Mucosa of stomach (tissue), 1 donor: ENCODE measurements around the gene ABCC3.

Experiments
- H3K27me3 ChIP-seq: one replicate; pipeline ENCODE4 v1.7.0; 2013; ENCODE audit warnings: mild to moderate bottlenecking, low read length; ENCODE audit not compliant: control insufficient read depth, insufficient read depth
- H3K36me3 ChIP-seq: one replicate; pipeline ENCODE4 v1.7.0; 2013; ENCODE audit warnings: low read length; ENCODE audit not compliant: control insufficient read depth, insufficient read depth
- H3K4me1 ChIP-seq: one replicate; pipeline ENCODE4 v1.7.0; 2013; ENCODE audit warnings: mild to moderate bottlenecking, low read length; ENCODE audit not compliant: control insufficient read depth, insufficient read depth
- H3K4me3 ChIP-seq: one replicate; pipeline ENCODE4 v1.7.0; 2013; ENCODE audit warnings: low read length
- H3K9ac ChIP-seq: one replicate; pipeline ENCODE4 v1.7.0; 2013; ENCODE audit warnings: mild to moderate bottlenecking, low read length, moderate library complexity
- H3K9me3 ChIP-seq: one replicate; pipeline ENCODE4 v1.7.0; 2013; ENCODE audit warnings: mild to moderate bottlenecking, low read length, moderate library complexity; ENCODE audit not compliant: control insufficient read depth
- donor health status: Pancreatic carcinoma.

The ABCC3 gene

GRCh38 chr17:50594128-50594823, 40.4 kb upstream of the ABCC3 start:
- Histone ChIP-seq H3K27me3 (no peaks in the 10 kb centered on the region), H3K4me3 (no peak overlapping the region), H3K4me1 (peaks cover 9% of the 10 kb centered on the region), H3K36me3 (no peaks in the 10 kb centered on the region), H3K9me3 (no peaks in the 10 kb centered on the region), H3K9ac (no peak overlapping the region)

- no peak overlapping the region for H3K9ac ChIP-seq
- H3K4me1 ChIP-seq, result peaks cover 4% of the 10 kb centered on the region
- no peaks in the 10 kb centered on the region for H3K27me3 ChIP-seq
- H3K9me3 ChIP-seq, result no peaks in the 10 kb centered on the region
- H3K4me3 ChIP-seq, result no peak overlapping the region
- H3K36me3 ChIP-seq, result no peaks in the 10 kb centered on the region
Observed at GRCh38 chr17:50594892-50595291, 39.8 kb upstream of the ABCC3 start.

- Histone ChIP-seq H3K9me3 (no peaks in the 10 kb centered on the region), H3K4me3 (no peak overlapping the region), H3K27me3 (no peaks in the 10 kb centered on the region), H3K4me1 (no peaks in the 10 kb centered on the region), H3K9ac (no peak overlapping the region), H3K36me3 (no peaks in the 10 kb centered on the region)
Observed at GRCh38 chr17:50596191-50597037, 38.3 kb upstream of the ABCC3 start.

- H3K4me1 ChIP-seq, result no peaks in the 10 kb centered on the region
- H3K27me3 ChIP-seq, result peaks cover 6% of the 10 kb centered on the region
- no peak overlapping the region for H3K4me3 ChIP-seq
- no peaks in the 10 kb centered on the region for H3K9me3 ChIP-seq
- no peak overlapping the region for H3K9ac ChIP-seq
- no peaks in the 10 kb centered on the region for H3K36me3 ChIP-seq
Observed at GRCh38 chr17:50598487-50598886, 36.2 kb upstream of the ABCC3 start.

- no peak overlapping the region for H3K9ac ChIP-seq
- no peaks in the 10 kb centered on the region for H3K4me1 ChIP-seq
- peaks cover 9% of the 10 kb centered on the region for H3K27me3 ChIP-seq
- no peaks in the 10 kb centered on the region for H3K36me3 ChIP-seq
- H3K9me3 ChIP-seq, result no peaks in the 10 kb centered on the region
- no peak overlapping the region for H3K4me3 ChIP-seq
Observed at GRCh38 chr17:50599606-50600005, 35.1 kb upstream of the ABCC3 start.

GRCh38 chr17:50601823-50602375, 32.8 kb upstream of the ABCC3 start:
- no peaks in the 10 kb centered on the region for H3K9me3 ChIP-seq
- H3K4me1 ChIP-seq, result no peaks in the 10 kb centered on the region
- no peak overlapping the region for H3K4me3 ChIP-seq
- H3K27me3 ChIP-seq, result peaks cover 9% of the 10 kb centered on the region
- H3K9ac ChIP-seq, result no peak overlapping the region
- H3K36me3 ChIP-seq, result no peaks in the 10 kb centered on the region

GRCh38 chr17:50602836-50603235, 31.8 kb upstream of the ABCC3 start:
- H3K9me3 ChIP-seq, result no peaks in the 10 kb centered on the region
- no peaks in the 10 kb centered on the region for H3K36me3 ChIP-seq
- H3K4me1 ChIP-seq, result no peaks in the 10 kb centered on the region
- no peak overlapping the region for H3K4me3 ChIP-seq
- peaks cover 9% of the 10 kb centered on the region for H3K27me3 ChIP-seq
- H3K9ac ChIP-seq, result no peak overlapping the region

GRCh38 chr17:50603340-50603739, 31.3 kb upstream of the ABCC3 start:
- no peaks in the 10 kb centered on the region for H3K36me3 ChIP-seq
- no peaks in the 10 kb centered on the region for H3K4me1 ChIP-seq
- no peak overlapping the region for H3K9ac ChIP-seq
- H3K27me3 ChIP-seq, result peaks cover 9% of the 10 kb centered on the region
- no peaks in the 10 kb centered on the region for H3K9me3 ChIP-seq
- no peak overlapping the region for H3K4me3 ChIP-seq

- Histone ChIP-seq H3K9ac (no peak overlapping the region), H3K36me3 (no peaks in the 10 kb centered on the region), H3K4me1 (no peaks in the 10 kb centered on the region), H3K9me3 (no peaks in the 10 kb centered on the region), H3K4me3 (no peak overlapping the region), H3K27me3 (peaks cover 18% of the 10 kb centered on the region)
Observed at GRCh38 chr17:50604513-50604912, 30.2 kb upstream of the ABCC3 start.

- no peaks in the 10 kb centered on the region for H3K9me3 ChIP-seq
- H3K9ac ChIP-seq, result no peak overlapping the region
- no peaks in the 10 kb centered on the region for H3K4me1 ChIP-seq
- H3K4me3 ChIP-seq, result no peak overlapping the region
- peaks cover 18% of the 10 kb centered on the region for H3K27me3 ChIP-seq
- no peaks in the 10 kb centered on the region for H3K36me3 ChIP-seq
Observed at GRCh38 chr17:50605429-50605828, 29.3 kb upstream of the ABCC3 start.

GRCh38 chr17:50607522-50608175, 27.0 kb upstream of the ABCC3 start:
- no peak overlapping the region for H3K9ac ChIP-seq
- no peaks in the 10 kb centered on the region for H3K4me1 ChIP-seq
- H3K27me3 ChIP-seq, result peaks cover 13% of the 10 kb centered on the region
- H3K9me3 ChIP-seq, result no peaks in the 10 kb centered on the region
- H3K36me3 ChIP-seq, result no peaks in the 10 kb centered on the region
- no peak overlapping the region for H3K4me3 ChIP-seq
